GM19043 (cell line): ENCODE measurements around the gene STAG2.
"Not testable (repeated sequence)": the region's sequence is repeated elsewhere in the genome, so short reads cannot be mapped to it uniquely, and the experiment has no call there.

Experiments used
- ATAC-seq: cut with Tn5 transposase; IDR thresholded peaks from one replicate; pipeline ENCODE4 v1.9.1; 2021; ENCODE audit warnings: low read depth; ENCODE audit not compliant: unreplicated experiment

The STAG2 gene

GRCh38 chrX:123961268-123962005, at the start of gene STAG2:
Gene STAG2 (plus strand): TSS chrX:123961706. CDS start chrX:124022628, 60,922 bp downstream.
- ATAC-seq: no peak

GRCh38 chrX:123917069-123917468, 44.4 kb upstream of the STAG2 start:
- no peak for ATAC-seq

- ATAC-seq: no peak
Measured at GRCh38 chrX:123918106-123918721, 43.3 kb upstream of the STAG2 start.

GRCh38 chrX:123920105-123920785, 41.3 kb upstream of the STAG2 start:
- ATAC-seq: no peak

GRCh38 chrX:123923211-123923610, 38.3 kb upstream of the STAG2 start:
- ATAC-seq: no peak

- no peak for ATAC-seq
Measured at GRCh38 chrX:123924186-123924585, 37.3 kb upstream of the STAG2 start.

- no peak for ATAC-seq
Measured at GRCh38 chrX:123927845-123928244, 33.7 kb upstream of the STAG2 start.

- ATAC-seq: not testable (repeated sequence)
Measured at GRCh38 chrX:123932055-123932454, 29.5 kb upstream of the STAG2 start.

GRCh38 chrX:123943074-123943473, 18.4 kb upstream of the STAG2 start:
- no peak for ATAC-seq

- no peak for ATAC-seq
Measured at GRCh38 chrX:123943488-123943887, 18.0 kb upstream of the STAG2 start.

GRCh38 chrX:123949846-123950245, 11.7 kb upstream of the STAG2 start:
- no peak for ATAC-seq

- no peak for ATAC-seq
Measured at GRCh38 chrX:123959281-123960063, 2.0 kb upstream of the STAG2 start.

GRCh38 chrX:123960956-123961267, 594 bp upstream of the STAG2 start:
- ATAC-seq: no peak

- no peak for ATAC-seq
Measured at GRCh38 chrX:123962006-123962467, 531 bp downstream of the STAG2 start.

- peak; percentile 64 for ATAC-seq
Measured at GRCh38 chrX:123962794-123963373, 1.4 kb downstream of the STAG2 start.

- ATAC-seq: no peak
Measured at GRCh38 chrX:123964156-123964834, 2.8 kb downstream of the STAG2 start.

- no peak for ATAC-seq
Measured at GRCh38 chrX:123965712-123966111, 4.2 kb downstream of the STAG2 start.

- no peak for ATAC-seq
Measured at GRCh38 chrX:123967497-123967896, 6.0 kb downstream of the STAG2 start.

- ATAC-seq: no peak
Measured at GRCh38 chrX:123968383-123969050, 7.0 kb downstream of the STAG2 start.
